Stimulated activated CD4-positive, alpha-beta T cell treated with anti-CD3 and anti-CD28 coated beads, Interleukin-1b, Interleukin-23, amount 100 ng/mL, for 1 hour (primary cell): ENCODE measurements around the gene TREM2.

ENCODE experiments used
- DNase-seq, 2 donors: peaks; one replicate each; pipeline ENCODE4 v3.0.0-alpha.2; 2020; ENCODE audit warnings: low read depth in 2 of 2

TREM2 gene

GRCh38 chr6:41182069-41183034 is 19.4 kb upstream of the TREM2 start:
- DNase-seq: no peak

GRCh38 chr6:41181566-41181965 is 18.6 kb upstream of the TREM2 start:
- DNase-seq: no peak

- no peak for DNase-seq
These were observed 16.2 kb upstream of the TREM2 start for GRCh38 chr6:41179163-41179562.

- DNase-seq: no peak
These were observed 14.8 kb upstream of the TREM2 start for GRCh38 chr6:41177695-41178094.

GRCh38 chr6:41177287-41177686 is 14.4 kb upstream of the TREM2 start:
- DNase-seq: no peak

GRCh38 chr6:41176189-41176588 is 13.3 kb upstream of the TREM2 start:
- no peak for DNase-seq

- no peak for DNase-seq
These were observed 12.2 kb upstream of the TREM2 start for GRCh38 chr6:41175084-41175483.

- DNase-seq: no peak
These were observed 11.7 kb upstream of the TREM2 start for GRCh38 chr6:41174610-41175009.

GRCh38 chr6:41171908-41172307 is 9.0 kb upstream of the TREM2 start:
- no peak for DNase-seq

GRCh38 chr6:41170547-41171160 is 7.7 kb upstream of the TREM2 start:
- DNase-seq: no peak

- DNase-seq: no peak
These were observed 4.5 kb upstream of the TREM2 start for GRCh38 chr6:41167173-41167963.

GRCh38 chr6:41164551-41165120 is 1.7 kb upstream of the TREM2 start:
- no peak for DNase-seq

GRCh38 chr6:41163419-41163717 is 452 bp upstream of the TREM2 start:
- DNase-seq: no peak

GRCh38 chr6:41161851-41162552 is 914 bp downstream of the TREM2 start:
- no peak for DNase-seq

- no peak for DNase-seq
These were observed 1.5 kb downstream of the TREM2 start for GRCh38 chr6:41161380-41161779.

- DNase-seq: no peak
These were observed 2.0 kb downstream of the TREM2 start for GRCh38 chr6:41160933-41161332.

- no peak for DNase-seq
These were observed 3.4 kb downstream of the TREM2 start for GRCh38 chr6:41159415-41160082.

GRCh38 chr6:41157323-41157722 is 5.6 kb downstream of the TREM2 start:
- no peak for DNase-seq

- no peak for DNase-seq
These were observed 6.1 kb downstream of the TREM2 start for GRCh38 chr6:41156771-41157170.

- no peak for DNase-seq
These were observed 6.9 kb downstream of the TREM2 start for GRCh38 chr6:41156001-41156400.
